IMR-90 (cell line): ENCODE data around the gene HDAC7. TPM values are rescaled to one million over a fixed set of nuclear protein-coding genes. Genes with fewer than 3 reads are reported as not detected.

Source experiments
- ATAC-seq: fragments of 200-7000 bp; cut with Tn5 transposase; 2 replicates; pipeline ENCODE4 v1.9.1; 2020; ENCODE audit warnings: low read depth, mild to moderate bottlenecking, moderate library complexity
- BruUV-seq: library from RNA; stranded (reverse); fragments of 400-500 nt; replicated peaks from 2 replicates; lab custom pipeline; 2021; lab: Mats Ljungman, UMichigan
- CTCF ChIA-PET: fragments of 300-600 bp; formaldehyde crosslinking; extraction: SDS; loops from one replicate; lab custom pipeline; 2021; ENCODE audit warnings: antibody characterized with exemption; lab: Yijun Ruan, JAX
- POLR2A ChIA-PET: fragments of 300-600 bp; sonication (Branson Sonifier 250); formaldehyde crosslinking; loops from one replicate; lab custom pipeline; 2022; ENCODE audit warnings: antibody characterized with exemption; ENCODE audit not compliant: unreplicated experiment; lab: Charles Lee
- DNase-seq: peaks from one replicate; pipeline ENCODE4 v3.0.0; 2013
- H2AFZ ChIP-seq: replicated peaks from 2 replicates; pipeline ENCODE3; 2013; ENCODE audit warnings: low read length, mild to moderate bottlenecking; ENCODE audit not compliant: poor library complexity
- H2AK5ac ChIP-seq: 2 replicates; pipeline ENCODE4 v1.6.1; 2013; ENCODE audit warnings: low read depth, low read length, inconsistent platforms
- H2AK9ac ChIP-seq: replicated peaks from 2 replicates; pipeline ENCODE3; 2013; ENCODE audit warnings: mild to moderate bottlenecking, low read depth, low read length, moderate library complexity; ENCODE audit not compliant: poor library complexity
- H2BK120ac ChIP-seq: 2 replicates; pipeline ENCODE4 v1.6.1; 2013; ENCODE audit warnings: low read depth, low read length, inconsistent platforms
- H2BK15ac ChIP-seq: 3 replicates; pipeline ENCODE4 v1.6.1; 2013; ENCODE audit warnings: low read depth, low read length, inconsistent platforms
- H2BK20ac ChIP-seq: 2 replicates; pipeline ENCODE4 v1.6.1; 2013; ENCODE audit warnings: low read depth, mild to moderate bottlenecking, inconsistent platforms, low read length, moderate library complexity
- H2BK5ac ChIP-seq: 2 replicates; pipeline ENCODE4 v1.6.1; 2013; ENCODE audit warnings: mild to moderate bottlenecking, low read depth, low read length, inconsistent platforms; ENCODE audit not compliant: poor library complexity, severe bottlenecking
- H3K14ac ChIP-seq: replicated peaks from 2 replicates; pipeline ENCODE4 v1.6.1; 2013; ENCODE audit warnings: low read depth, low read length, inconsistent platforms
- H3K18ac ChIP-seq: 2 replicates; pipeline ENCODE4 v1.6.1; 2013; ENCODE audit warnings: low read depth, low read length, control low read depth
- H3K23ac ChIP-seq: 2 replicates; pipeline ENCODE4 v1.6.1; 2013; ENCODE audit warnings: low read depth, low read length, inconsistent platforms
- H3K27ac ChIP-seq: 2 replicates; pipeline ENCODE4 v1.5.1; 2013; ENCODE audit warnings: mild to moderate bottlenecking, control low read depth, low read length; ENCODE audit not compliant: insufficient read depth
- H3K27me3 ChIP-seq: 2 replicates; pipeline ENCODE4 v1.6.1; 2013; ENCODE audit warnings: low read length; ENCODE audit not compliant: control insufficient read depth, insufficient read depth
- H3K36me3 ChIP-seq: 2 replicates; pipeline ENCODE4 v1.6.1; 2013; ENCODE audit warnings: low read length, mixed read lengths; ENCODE audit not compliant: control insufficient read depth, insufficient read depth
- H3K4ac ChIP-seq: 2 replicates; pipeline ENCODE4 v1.6.1; 2013; ENCODE audit warnings: low read depth, low read length, inconsistent platforms
- H3K4me1 ChIP-seq: 2 replicates; pipeline ENCODE4 v1.6.1; 2013; ENCODE audit warnings: low read length, mixed read lengths; ENCODE audit not compliant: control insufficient read depth, insufficient read depth
- H3K4me2 ChIP-seq: 2 replicates; pipeline ENCODE4 v1.6.1; 2013; ENCODE audit warnings: low read depth, mild to moderate bottlenecking, control low read depth, low read length, moderate library complexity
- H3K4me3 ChIP-seq: 2 replicates; pipeline ENCODE4 v1.5.1; 2013; ENCODE audit warnings: low read depth, mild to moderate bottlenecking, control low read depth, low read length, moderate library complexity; ENCODE audit not compliant: insufficient read depth
- H3K56ac ChIP-seq: 2 replicates; pipeline ENCODE4 v1.6.1; 2013; ENCODE audit warnings: low read length, inconsistent platforms; ENCODE audit not compliant: insufficient read depth; ENCODE audit errors: extremely low read depth
- H3K79me1 ChIP-seq, 2 experiments: 2 replicates each; pipeline ENCODE4 v1.6.1; 2013; ENCODE audit warnings: low read length in 2 of 2, inconsistent platforms in 1 of 2, low read depth in 1 of 2
- H3K9ac ChIP-seq: 2 replicates; pipeline ENCODE4 v1.6.1; 2013; ENCODE audit warnings: low read depth, low read length, control low read depth
- H3K9me1 ChIP-seq: 2 replicates; pipeline ENCODE4 v1.6.1; 2013; ENCODE audit warnings: low read length, inconsistent platforms; ENCODE audit not compliant: insufficient read depth
- H3K9me3 ChIP-seq: 2 replicates; pipeline ENCODE4 v1.6.1; 2013; ENCODE audit warnings: low read length; ENCODE audit not compliant: control insufficient read depth, insufficient read depth
- H4K20me1 ChIP-seq: 2 replicates; pipeline ENCODE4 v1.6.1; 2013; ENCODE audit warnings: low read length, inconsistent platforms; ENCODE audit not compliant: insufficient read depth
- H4K5ac ChIP-seq: 2 replicates; pipeline ENCODE4 v1.6.1; 2013; ENCODE audit warnings: mild to moderate bottlenecking, low read depth, low read length, control low read depth
- H4K8ac ChIP-seq, 2 experiments: 2 replicates each; pipeline ENCODE4 v1.6.1; 2013; ENCODE audit warnings: low read depth in 2 of 2, low read length in 2 of 2, control low read depth in 1 of 2, inconsistent platforms in 1 of 2
- H4K91ac ChIP-seq: 2 replicates; pipeline ENCODE4 v1.6.1; 2013; ENCODE audit warnings: low read depth, low read length, inconsistent platforms; ENCODE audit not compliant: insufficient read depth
- BHLHE40 ChIP-seq: fragments of 150-350 bp; IDR thresholded peaks from 2 replicates; pipeline ENCODE4 v1.6.1; 2016; ENCODE audit warnings: mild to moderate bottlenecking, low read depth, low read length
- CEBPB ChIP-seq: IDR thresholded peaks from 2 replicates; pipeline ENCODE4 v1.6.1; 2012; ENCODE audit warnings: low read depth, low read length, improper control_type of control experiment
- CHD1 ChIP-seq: IDR thresholded peaks from 2 replicates; pipeline ENCODE4 v1.6.1; 2012; ENCODE audit warnings: low read depth, low read length, improper control_type of control experiment
- MAFK ChIP-seq: IDR thresholded peaks from 2 replicates; pipeline ENCODE4 v1.6.1; 2012; ENCODE audit warnings: low read depth, low read length, improper control_type of control experiment
- MAZ ChIP-seq: IDR thresholded peaks from 2 replicates; pipeline ENCODE4 v1.6.1; 2012; ENCODE audit warnings: low read depth, mild to moderate bottlenecking, low read length, improper control_type of control experiment, moderate library complexity, borderline replicate concordance
- MXI1 ChIP-seq: IDR thresholded peaks from 2 replicates; pipeline ENCODE4 v1.6.1; 2012; ENCODE audit warnings: low read depth, mild to moderate bottlenecking, low read length, moderate library complexity, borderline replicate concordance
- NFE2L2 ChIP-seq: fragments of 150-350 bp; IDR thresholded peaks from 2 replicates; pipeline ENCODE4 v1.6.1; 2016; ENCODE audit warnings: low read depth, mild to moderate bottlenecking, low read length
- RAD21 ChIP-seq: IDR thresholded peaks from 2 replicates; pipeline ENCODE4 v1.6.1; 2012; ENCODE audit warnings: low read length, improper control_type of control experiment
- RCOR1 ChIP-seq: IDR thresholded peaks from 2 replicates; pipeline ENCODE4 v1.6.1; 2012; ENCODE audit warnings: mild to moderate bottlenecking, low read length, improper control_type of control experiment; ENCODE audit not compliant: insufficient replicate concordance
- SMC3 ChIP-seq: fragments of 150-350 bp; IDR thresholded peaks from 2 replicates; pipeline ENCODE4 v1.6.1; 2016; ENCODE audit warnings: low read depth, mild to moderate bottlenecking, antibody characterized with exemption, low read length, moderate library complexity
- WGBS, 2 experiments: methylation state at CpG; one replicate each; pipeline versions ENCODE4 v1.1.5 to v1.1.7; 2013; ENCODE audit warnings: missing lambda C conversion rate in 2 of 2; ENCODE audit not compliant: insufficient read length in 1 of 2; ENCODE audit errors: extremely low coverage in 2 of 2; 5-methylcytosine and 5-hydroxymethylcytosine counted together
- dilution Hi-C: fragments of 300-500 bp; cut with HindIII; formaldehyde crosslinking; loops from one replicate; pipeline ENCODE4 v1.14.3; 2018; ENCODE audit warnings: low sequenced_read_pairs; ENCODE audit not compliant: unreplicated experiment
- in situ Hi-C: fragments of 300-500 bp; cut with MboI; formaldehyde crosslinking; loops from 3 replicates; pipeline ENCODE4 v1.14.3; 2019; ENCODE audit warnings: low sequenced_read_pairs, inconsistent platforms, mixed read lengths
- intact Hi-C: fragments of 100-400 bp; cut with micrococcal nuclease; formaldehyde crosslinking; loops from 2 replicates; pipeline ENCODE4 v1.10.0; 2022
- polyA plus RNA-seq, 3 experiments: library from polyadenylated mRNA; depleted of rRNA; stranded (reverse); fragments of >200 nt; gene quantifications; 2 replicates each; pipeline ENCODE4 v1.2.3, GENCODE V29; 2012; ENCODE audit warnings: low replicate concordance in 1 of 3
- total RNA-seq: library from RNA; depleted of rRNA; stranded (reverse); fragments of >200 nt; gene quantifications from 2 replicates; pipeline ENCODE4 v1.2.3, GENCODE V29; 2012
- TF ChIP-seq, protein P1 (sequence below): conservative IDR thresholded peaks from 2 replicates; pipeline ENCODE4 v1.5.1; 2012; ENCODE audit warnings: mild to moderate bottlenecking, low read depth, low read length, improper control_type of control experiment

Gene HDAC7
- total and polyA plus RNA-seq, 2 of the 4 experiments (the other 2 are of a cell fraction): 10.4 to 64.7 TPM

DNA sequence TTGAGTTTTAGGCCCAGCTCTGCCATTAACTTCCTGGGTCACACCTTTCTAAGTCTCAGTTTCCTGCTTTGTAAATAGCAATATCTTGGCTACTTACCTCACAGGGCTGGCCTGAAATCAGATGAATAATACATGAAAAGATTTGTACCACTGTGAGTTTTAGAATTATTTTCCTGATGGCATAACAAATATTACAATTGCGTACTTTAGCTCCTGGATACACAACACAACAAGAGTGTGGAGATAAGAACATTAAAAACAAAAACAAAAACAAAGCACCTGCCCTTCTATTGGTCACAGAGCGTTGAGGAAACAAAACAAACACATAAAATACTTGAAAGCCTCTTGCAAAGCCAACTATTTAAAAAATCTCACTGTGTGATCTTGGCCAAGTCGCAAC, 4.9 kb upstream of the HDAC7 start:
- intact Hi-C loops: no loop called here
- H3K4ac ChIP-seq: no peak overlapping the region
- H3K79me1 ChIP-seq: peaks cover 0 to 21% of the 10 kb centered on the region in 2 experiments; a peak in 2 of 4 replicates
- no peak overlapping the region for H3K18ac ChIP-seq
- no peak overlapping the region for H2BK5ac ChIP-seq
- H2AK5ac ChIP-seq: peak overlapping the region; percentile 35; the same call in 1 of the 2 replicates
- no peak overlapping the region for H3K23ac ChIP-seq
- 0 out of 3 replicates have a peak overlapping the region, but pooled peaks have one; percentile 21 for H2BK15ac ChIP-seq
- H4K5ac ChIP-seq: no peak overlapping the region
- no peak overlapping the region for H4K8ac ChIP-seq
- CTCF ChIA-PET: no interaction called here
- DNase-seq (no peak), ATAC-seq (no peak)
- no peak overlapping the region for H3K14ac ChIP-seq
- peaks cover 26% of the 10 kb centered on the region for H3K9me1 ChIP-seq
- H3K4me3 ChIP-seq: no peak overlapping the region
- POLR2A ChIA-PET: no interaction called here
- peaks cover 31% of the 10 kb centered on the region for H3K4me1 ChIP-seq
- peak overlapping the region; percentile 33 for H4K91ac ChIP-seq
- H2BK20ac ChIP-seq: no peak overlapping the region
- H2AK9ac ChIP-seq: no peak overlapping the region
- no peak overlapping the region for H3K9ac ChIP-seq
- no peaks in the 10 kb centered on the region for H3K36me3 ChIP-seq
- in situ Hi-C loops: loop anchor here (5.0 kb wide), 1 partner anchor 37 kb away; no protein-coding TSS in a partner anchor
- no TSS peak for BruUV-seq
- H2AFZ ChIP-seq: peak overlapping the region; percentile 4
- H3K9me3 ChIP-seq: no peaks in the 10 kb centered on the region
- no peaks in the 10 kb centered on the region for H3K27me3 ChIP-seq
- no peak overlapping the region for H3K56ac ChIP-seq
- H3K27ac ChIP-seq: no peak overlapping the region
- H2BK120ac ChIP-seq: no peak overlapping the region
- WGBS, 2 experiments: no CpG with 5 or more reads among the region's 3 CpGs
- dilution Hi-C loops: no loop called here
- no peak overlapping the region for H3K4me2 ChIP-seq
- TF ChIP-seq SMC3 (no peak), MXI1 (no peak), RCOR1 (no peak), NFE2L2 (no peak), CEBPB (no peak), BHLHE40 (no peak), MAZ (no peak), RAD21 (no peak), MAFK (no peak), CHD1 (no peak)
- TF ChIP-seq, protein P1, sequence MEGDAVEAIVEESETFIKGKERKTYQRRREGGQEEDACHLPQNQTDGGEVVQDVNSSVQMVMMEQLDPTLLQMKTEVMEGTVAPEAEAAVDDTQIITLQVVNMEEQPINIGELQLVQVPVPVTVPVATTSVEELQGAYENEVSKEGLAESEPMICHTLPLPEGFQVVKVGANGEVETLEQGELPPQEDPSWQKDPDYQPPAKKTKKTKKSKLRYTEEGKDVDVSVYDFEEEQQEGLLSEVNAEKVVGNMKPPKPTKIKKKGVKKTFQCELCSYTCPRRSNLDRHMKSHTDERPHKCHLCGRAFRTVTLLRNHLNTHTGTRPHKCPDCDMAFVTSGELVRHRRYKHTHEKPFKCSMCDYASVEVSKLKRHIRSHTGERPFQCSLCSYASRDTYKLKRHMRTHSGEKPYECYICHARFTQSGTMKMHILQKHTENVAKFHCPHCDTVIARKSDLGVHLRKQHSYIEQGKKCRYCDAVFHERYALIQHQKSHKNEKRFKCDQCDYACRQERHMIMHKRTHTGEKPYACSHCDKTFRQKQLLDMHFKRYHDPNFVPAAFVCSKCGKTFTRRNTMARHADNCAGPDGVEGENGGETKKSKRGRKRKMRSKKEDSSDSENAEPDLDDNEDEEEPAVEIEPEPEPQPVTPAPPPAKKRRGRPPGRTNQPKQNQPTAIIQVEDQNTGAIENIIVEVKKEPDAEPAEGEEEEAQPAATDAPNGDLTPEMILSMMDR: no peak
- no peaks in the 10 kb centered on the region; the same call in 1 of the 2 replicates for H4K20me1 ChIP-seq
